HCT116 (cell line): Measurements from ENCODE around the gene ZDHHC14. TPM values are rescaled to one million over a fixed set of nuclear protein-coding genes. Genes with fewer than 3 reads are reported as not detected.

Source experiments
- ATAC-seq: fragments of 200-7000 bp; cut with Tn5 transposase; 2 replicates; pipeline ENCODE4 v1.9.1; 2020; ENCODE audit warnings: mild to moderate bottlenecking, moderate library complexity
- BruUV-seq: library from RNA; stranded (reverse); fragments of 400-500 nt; replicated peaks from 2 replicates; lab custom pipeline; 2021; lab: Mats Ljungman, UMichigan
- CTCF ChIA-PET: fragments of 300-600 bp; sonication (Branson Sonifier 250); formaldehyde crosslinking; loops from one replicate; lab custom pipeline; 2021; ENCODE audit warnings: antibody characterized with exemption; lab: Charles Lee
- POLR2A ChIA-PET: fragments of 300-600, 350-600 bp; sonication (Branson Sonifier 250); formaldehyde crosslinking; loops from one replicate; lab custom pipeline; 2021; ENCODE audit warnings: antibody characterized with exemption; lab: Charles Lee
- RAD21 ChIA-PET, 2 experiments: fragments of 300-600 bp; sonication (Branson Sonifier 250); formaldehyde crosslinking; loops; one replicate each; lab custom pipeline; 2023; ENCODE audit warnings: low total read pairs in 2 of 2; ENCODE audit not compliant: uncharacterized antibody in 2 of 2, unreplicated experiment in 2 of 2, low non-redundant PET in 1 of 2; lab: Charles Lee
- DNase-seq: peaks from one replicate; pipeline ENCODE4 v3.0.0-alpha.2; 2010; ENCODE audit warnings: low read depth, low spot score
- H2AFZ ChIP-seq: fragments of 200-600 bp; shearing (Covaris generic), sonication (generic); 2 replicates; pipeline ENCODE4 v1.6.1; 2017; ENCODE audit warnings: low read depth, mixed run types, mixed read lengths, antibody characterized with exemption, low read length; ENCODE audit not compliant: poor library complexity, severe bottlenecking
- H3K27ac ChIP-seq: 2 replicates; pipeline ENCODE4 v1.5.1; 2012; ENCODE audit warnings: low read depth, low read length
- H3K27me3 ChIP-seq: fragments of 200-600 bp; sonication (generic); 2 replicates; pipeline ENCODE4 v1.6.1; 2016; ENCODE audit warnings: mixed run types, low read length, mixed read lengths; ENCODE audit not compliant: insufficient read depth
- H3K36me3 ChIP-seq, 2 experiments: fragments of 200-500 bp in 1 of 2; fragments of 200-600 bp in 1 of 2; sonication (Bioruptor generic) in 1 of 2; sonication (generic) in 1 of 2; 2 replicates each; pipeline versions ENCODE4 v1.5.1 to v1.6.1; 2014 to 2016; ENCODE audit warnings: low read length in 2 of 2, inconsistent platforms in 1 of 2, mixed read lengths in 1 of 2, mixed run types in 1 of 2; ENCODE audit not compliant: insufficient read depth in 2 of 2, control insufficient read depth in 1 of 2
- H3K4me1 ChIP-seq, 2 experiments: fragments of 200-600 bp in 1 of 2; sonication (generic) in 1 of 2; 2 replicates each; pipeline versions ENCODE4 v1.5.1 to v1.6.1; 2012 to 2017; ENCODE audit warnings: low read length in 2 of 2, inconsistent platforms in 1 of 2, mild to moderate bottlenecking in 1 of 2, mixed read lengths in 1 of 2, mixed run types in 1 of 2, moderate library complexity in 1 of 2; ENCODE audit not compliant: insufficient read depth in 2 of 2, control insufficient read depth in 1 of 2
- H3K4me2 ChIP-seq: fragments of 200-600 bp; sonication (generic); 2 replicates; pipeline ENCODE4 v1.6.1; 2017; ENCODE audit warnings: mixed run types, low read length, mixed read lengths
- H3K4me3 ChIP-seq, 2 experiments: fragments of 200-600 bp in 1 of 2; sonication (generic) in 1 of 2; replicated peaks in 1 of 2; 2 replicates each; pipeline ENCODE4 v1.5.1; 2011 to 2016; ENCODE audit warnings: low read length in 2 of 2, control low read depth in 1 of 2, low read depth in 1 of 2, mild to moderate bottlenecking in 1 of 2, mixed read lengths in 1 of 2, mixed run types in 1 of 2
- H3K79me2 ChIP-seq: fragments of 200-600 bp; sonication (generic); 2 replicates; pipeline ENCODE4 v1.6.1; 2017; ENCODE audit warnings: mild to moderate bottlenecking, mixed run types, low read length, moderate library complexity, mixed read lengths; ENCODE audit not compliant: insufficient read depth
- H3K9ac ChIP-seq: fragments of 200-600 bp; sonication (generic); 2 replicates; pipeline ENCODE4 v1.6.1; 2016; ENCODE audit warnings: low read length, mixed read lengths
- H3K9me2 ChIP-seq: fragments of 200-600 bp; sonication (generic), shearing (Covaris generic); 2 replicates; pipeline ENCODE4 v1.6.1; 2017; ENCODE audit warnings: mixed run types, mild to moderate bottlenecking, moderate library complexity; ENCODE audit not compliant: insufficient read depth
- H3K9me3 ChIP-seq, 2 experiments: fragments of 200-500 bp in 1 of 2; fragments of 200-600 bp in 1 of 2; sonication (Bioruptor generic) in 1 of 2; sonication (generic) in 1 of 2; 2 replicates each; pipeline ENCODE4 v1.6.1; 2014 to 2017; ENCODE audit warnings: low read length in 2 of 2, mixed read lengths in 2 of 2, inconsistent platforms in 1 of 2, low read depth in 1 of 2, mild to moderate bottlenecking in 1 of 2, mixed run types in 1 of 2, moderate library complexity in 1 of 2; ENCODE audit not compliant: control insufficient read depth in 1 of 2, insufficient read depth in 1 of 2
- H4K20me1 ChIP-seq: fragments of 200-600 bp; sonication (generic), shearing (Covaris generic); 2 replicates; pipeline ENCODE4 v1.6.1; 2017; ENCODE audit warnings: mixed run types, mild to moderate bottlenecking, moderate library complexity; ENCODE audit not compliant: insufficient read depth
- CBX3 ChIP-seq: IDR thresholded peaks from 2 replicates; pipeline ENCODE4 v1.6.1; 2012; ENCODE audit warnings: low read depth
- CEBPB ChIP-seq: IDR thresholded peaks from 2 replicates; pipeline ENCODE4 v1.6.1; 2012; ENCODE audit warnings: low read depth
- ELF1 ChIP-seq: IDR thresholded peaks from 2 replicates; pipeline ENCODE4 v1.6.1; 2012; ENCODE audit warnings: low read depth, borderline replicate concordance
- EZH2phosphoT487 ChIP-seq: fragments of 200-600 bp; IDR thresholded peaks from 2 replicates; pipeline ENCODE4 v1.6.1; 2018; ENCODE audit warnings: antibody characterized with exemption, borderline replicate concordance
- FOSL1 ChIP-seq: IDR thresholded peaks from 2 replicates; pipeline ENCODE4 v1.6.1; 2012; ENCODE audit warnings: low read depth
- JUND ChIP-seq: IDR thresholded peaks from 2 replicates; pipeline ENCODE4 v1.6.1; 2012
- POLR2A ChIP-seq: IDR thresholded peaks from 2 replicates; pipeline ENCODE4 v1.7.0; 2011; ENCODE audit warnings: borderline replicate concordance; ENCODE audit not compliant: insufficient read depth, insufficient read length; ENCODE audit errors: extremely low read depth
- RAD21 ChIP-seq: IDR thresholded peaks from 2 replicates; pipeline ENCODE4 v1.6.1; 2012; ENCODE audit warnings: low read depth, mild to moderate bottlenecking
- SIN3A ChIP-seq: IDR thresholded peaks from 2 replicates; pipeline ENCODE4 v1.6.1; 2012; ENCODE audit warnings: low read depth
- SP1 ChIP-seq: IDR thresholded peaks from 2 replicates; pipeline ENCODE4 v1.6.1; 2012; ENCODE audit warnings: low read depth
- SRF ChIP-seq: IDR thresholded peaks from 2 replicates; pipeline ENCODE4 v1.6.1; 2012; ENCODE audit warnings: low read depth
- TCF7L2 ChIP-seq: IDR thresholded peaks from 2 replicates; pipeline ENCODE4 v1.7.0; 2011; ENCODE audit warnings: borderline replicate concordance, inconsistent platforms; ENCODE audit not compliant: insufficient read depth, insufficient read length; ENCODE audit errors: extremely low read depth
- ZFX ChIP-seq: fragments of 450-650 bp; IDR thresholded peaks from 2 replicates; pipeline ENCODE4 v1.6.1; 2017
- ZNF274 ChIP-seq: fragments of 200-500 bp; sonication (Bioruptor generic); IDR thresholded peaks from 2 replicates; pipeline ENCODE4 v1.6.1; 2014; ENCODE audit warnings: mild to moderate bottlenecking, low read depth, low read length, inconsistent platforms
- intact Hi-C: fragments of 100-400 bp; cut with micrococcal nuclease; formaldehyde crosslinking; loops from 2 replicates; pipeline ENCODE4 v1.10.0; 2022
- total RNA-seq: library from RNA; stranded (reverse); gene quantifications from one replicate; pipeline ENCODE4 v1.2.1, GENCODE V29; 2021; ENCODE audit not compliant: unreplicated experiment
- TF ChIP-seq, protein P1 (sequence below): IDR thresholded peaks from 2 replicates; pipeline ENCODE4 v1.6.1; 2012; ENCODE audit warnings: low read depth
- TF ChIP-seq, protein P2 (sequence below): IDR thresholded peaks from 2 replicates; pipeline ENCODE4 v1.6.1; 2012
- TF ChIP-seq, protein P3 (sequence below): IDR thresholded peaks from 2 replicates; pipeline ENCODE4 v1.6.1; 2012

ZDHHC14 gene
- total RNA-seq, 1 experiment from 2014 or later = 5.3 TPM

DNA sequence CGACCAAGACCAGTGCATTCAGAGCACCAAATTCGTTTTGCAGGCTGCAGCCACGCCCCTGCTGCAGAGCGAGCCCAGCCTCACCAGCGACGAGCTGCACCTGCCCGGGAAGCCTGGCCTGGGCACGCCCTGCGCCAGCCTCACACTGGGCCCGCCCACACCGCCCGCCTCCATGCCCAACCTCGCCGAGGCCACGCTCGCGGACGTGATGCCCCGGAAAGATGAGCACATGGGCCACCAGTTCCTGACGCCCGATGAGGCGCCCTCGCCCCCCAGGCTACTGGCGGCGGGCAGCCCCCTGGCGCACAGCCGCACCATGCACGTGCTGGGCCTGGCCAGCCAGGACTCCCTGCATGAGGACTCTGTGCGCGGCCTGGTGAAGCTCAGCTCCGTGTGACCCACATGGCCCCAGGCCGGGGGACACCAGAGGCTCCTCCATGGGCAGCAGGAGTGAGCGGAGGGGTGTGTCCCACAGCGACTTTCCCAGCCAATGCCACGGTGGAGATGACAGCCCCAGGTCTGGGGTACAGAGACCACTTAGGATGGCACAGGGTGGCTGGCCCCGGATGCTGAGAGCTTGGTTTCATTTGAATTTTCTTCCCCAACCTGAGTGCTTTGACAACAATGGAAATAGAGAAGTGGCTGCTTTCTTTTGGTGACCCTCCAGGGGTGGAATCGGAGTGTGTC is 291.9 kb downstream of the ZDHHC14 start:
- no peaks in the 10 kb centered on the region for H3K4me1 ChIP-seq
- no peaks in the 10 kb centered on the region for H3K9me3 ChIP-seq
- intact Hi-C loops = no loop called here
- no peaks in the 10 kb centered on the region for H4K20me1 ChIP-seq
- no peaks in the 10 kb centered on the region for H3K9me2 ChIP-seq
- BruUV-seq = no TSS peak
- no peaks in the 10 kb centered on the region for H3K79me2 ChIP-seq
- TF ChIP-seq POLR2A = no peak
- TF ChIP-seq ELF1 = no peak
- TF ChIP-seq, protein P1, sequence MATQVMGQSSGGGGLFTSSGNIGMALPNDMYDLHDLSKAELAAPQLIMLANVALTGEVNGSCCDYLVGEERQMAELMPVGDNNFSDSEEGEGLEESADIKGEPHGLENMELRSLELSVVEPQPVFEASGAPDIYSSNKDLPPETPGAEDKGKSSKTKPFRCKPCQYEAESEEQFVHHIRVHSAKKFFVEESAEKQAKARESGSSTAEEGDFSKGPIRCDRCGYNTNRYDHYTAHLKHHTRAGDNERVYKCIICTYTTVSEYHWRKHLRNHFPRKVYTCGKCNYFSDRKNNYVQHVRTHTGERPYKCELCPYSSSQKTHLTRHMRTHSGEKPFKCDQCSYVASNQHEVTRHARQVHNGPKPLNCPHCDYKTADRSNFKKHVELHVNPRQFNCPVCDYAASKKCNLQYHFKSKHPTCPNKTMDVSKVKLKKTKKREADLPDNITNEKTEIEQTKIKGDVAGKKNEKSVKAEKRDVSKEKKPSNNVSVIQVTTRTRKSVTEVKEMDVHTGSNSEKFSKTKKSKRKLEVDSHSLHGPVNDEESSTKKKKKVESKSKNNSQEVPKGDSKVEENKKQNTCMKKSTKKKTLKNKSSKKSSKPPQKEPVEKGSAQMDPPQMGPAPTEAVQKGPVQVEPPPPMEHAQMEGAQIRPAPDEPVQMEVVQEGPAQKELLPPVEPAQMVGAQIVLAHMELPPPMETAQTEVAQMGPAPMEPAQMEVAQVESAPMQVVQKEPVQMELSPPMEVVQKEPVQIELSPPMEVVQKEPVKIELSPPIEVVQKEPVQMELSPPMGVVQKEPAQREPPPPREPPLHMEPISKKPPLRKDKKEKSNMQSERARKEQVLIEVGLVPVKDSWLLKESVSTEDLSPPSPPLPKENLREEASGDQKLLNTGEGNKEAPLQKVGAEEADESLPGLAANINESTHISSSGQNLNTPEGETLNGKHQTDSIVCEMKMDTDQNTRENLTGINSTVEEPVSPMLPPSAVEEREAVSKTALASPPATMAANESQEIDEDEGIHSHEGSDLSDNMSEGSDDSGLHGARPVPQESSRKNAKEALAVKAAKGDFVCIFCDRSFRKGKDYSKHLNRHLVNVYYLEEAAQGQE = no peak
- TF ChIP-seq SP1 = no peak
- no peak for TF ChIP-seq EZH2phosphoT487
- TF ChIP-seq CEBPB = no peak
- TF ChIP-seq CBX3 = no peak
- TF ChIP-seq, protein P2, sequence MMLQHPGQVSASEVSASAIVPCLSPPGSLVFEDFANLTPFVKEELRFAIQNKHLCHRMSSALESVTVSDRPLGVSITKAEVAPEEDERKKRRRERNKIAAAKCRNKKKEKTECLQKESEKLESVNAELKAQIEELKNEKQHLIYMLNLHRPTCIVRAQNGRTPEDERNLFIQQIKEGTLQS = no peak
- TF ChIP-seq ZNF274 = no peak
- no peak for TF ChIP-seq TCF7L2
- TF ChIP-seq, protein P3, sequence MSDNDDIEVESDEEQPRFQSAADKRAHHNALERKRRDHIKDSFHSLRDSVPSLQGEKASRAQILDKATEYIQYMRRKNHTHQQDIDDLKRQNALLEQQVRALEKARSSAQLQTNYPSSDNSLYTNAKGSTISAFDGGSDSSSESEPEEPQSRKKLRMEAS = no peak
- no peak for TF ChIP-seq FOSL1
- no peak for TF ChIP-seq JUND
- TF ChIP-seq ZFX = no peak
- TF ChIP-seq RAD21 = no peak
- no peak for TF ChIP-seq SRF
- TF ChIP-seq SIN3A = no peak
- TF ChIP-seq, all 23 proteins: peak for 0
- ChIA-PET POLR2A (no interaction called here), CTCF (interaction anchor here (0.8 kb wide), 1 partner anchor 90 kb away, joined by 3 read pairs; no protein-coding TSS in a partner anchor), RAD21 (no interaction called here)
- Histone ChIP-seq H3K27ac (no peak overlapping the region), H3K36me3 (no peaks in the 10 kb centered on the region), H2AFZ (no peak overlapping the region), H3K27me3 (no peaks in the 10 kb centered on the region), H3K4me2 (no peak overlapping the region), H3K4me3 (no peak overlapping the region), H3K9ac (no peak overlapping the region)
- ATAC-seq (no peak), DNase-seq (no peak)
